Lower leg skin (tissue), 4 donors: ENCODE measurements around the gene DAPK2. TPM values are rescaled to one million over a fixed set of nuclear protein-coding genes. Genes with fewer than 3 reads are reported as not detected.

Experiments
- DNase-seq, 2 donors: peaks; one replicate each; pipeline ENCODE4 v3.0.0-alpha.2; 2019; ENCODE audit warnings: low spot score in 2 of 2
- H3K4me3 ChIP-seq: fragments of 200-600 bp; sonication (generic); 2 replicates; pipeline ENCODE4 v1.5.1; 2017; ENCODE audit warnings: mild to moderate bottlenecking, low read depth; ENCODE audit not compliant: poor library complexity, severe bottlenecking
- POLR2A ChIP-seq, 2 donors: fragments of 450-650 bp; IDR thresholded peaks; one replicate each; pipeline ENCODE4 v1.6.1; 2016 to 2017; ENCODE audit warnings: antibody characterized with exemption in 2 of 2, mild to moderate bottlenecking in 1 of 2, moderate library complexity in 1 of 2
- WGBS, 2 donors: methylation state at CpG; one replicate each; pipeline ENCODE4 v1.1.5; 2018; 5-methylcytosine and 5-hydroxymethylcytosine counted together
- intact Hi-C: fragments of 100-400 bp; cut with DNase I; formaldehyde crosslinking; loops from one replicate; pipeline ENCODE4 v1.15.0; 2023; ENCODE audit warnings: low total_unique reads
- total RNA-seq, 4 donors: library from RNA; depleted of rRNA; stranded (reverse); fragments of >200 nt; gene quantifications; one replicate each; pipeline ENCODE4 v1.1.0, GENCODE V29; 2016
- TF ChIP-seq, protein P1 (sequence below), 3 donors: fragments of 450-650 bp; IDR thresholded peaks; one replicate each; pipeline ENCODE4 v1.5.1; 2016; ENCODE audit warnings: antibody characterized with exemption in 3 of 3, mild to moderate bottlenecking in 3 of 3, moderate library complexity in 2 of 3

DAPK2 gene
- total RNA-seq, 4 donors from 2014 or later, result 10.9 to 27.5 (median 13.3) TPM

DNA sequence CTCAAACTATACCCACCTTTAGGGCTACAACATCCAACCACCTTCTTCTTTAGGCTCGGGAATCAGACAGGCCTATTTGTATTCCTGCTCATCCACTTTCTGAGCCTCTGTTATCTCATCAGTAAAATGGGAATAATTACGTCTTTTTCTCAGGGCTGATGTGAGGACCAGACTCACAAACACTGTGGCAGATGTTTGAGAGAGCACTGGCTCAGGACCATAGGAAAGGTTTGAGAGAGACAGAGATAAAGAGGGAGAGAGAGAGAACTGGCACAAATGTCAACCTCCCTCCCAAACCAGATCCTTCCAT is 4.8 kb upstream of the DAPK2 start:
- WGBS, 2 donors, result 89 to 100% methylated on average over 2 of the region's 2 CpGs
- H3K4me3 ChIP-seq, result no peak overlapping the region
- TF ChIP-seq, protein P1, sequence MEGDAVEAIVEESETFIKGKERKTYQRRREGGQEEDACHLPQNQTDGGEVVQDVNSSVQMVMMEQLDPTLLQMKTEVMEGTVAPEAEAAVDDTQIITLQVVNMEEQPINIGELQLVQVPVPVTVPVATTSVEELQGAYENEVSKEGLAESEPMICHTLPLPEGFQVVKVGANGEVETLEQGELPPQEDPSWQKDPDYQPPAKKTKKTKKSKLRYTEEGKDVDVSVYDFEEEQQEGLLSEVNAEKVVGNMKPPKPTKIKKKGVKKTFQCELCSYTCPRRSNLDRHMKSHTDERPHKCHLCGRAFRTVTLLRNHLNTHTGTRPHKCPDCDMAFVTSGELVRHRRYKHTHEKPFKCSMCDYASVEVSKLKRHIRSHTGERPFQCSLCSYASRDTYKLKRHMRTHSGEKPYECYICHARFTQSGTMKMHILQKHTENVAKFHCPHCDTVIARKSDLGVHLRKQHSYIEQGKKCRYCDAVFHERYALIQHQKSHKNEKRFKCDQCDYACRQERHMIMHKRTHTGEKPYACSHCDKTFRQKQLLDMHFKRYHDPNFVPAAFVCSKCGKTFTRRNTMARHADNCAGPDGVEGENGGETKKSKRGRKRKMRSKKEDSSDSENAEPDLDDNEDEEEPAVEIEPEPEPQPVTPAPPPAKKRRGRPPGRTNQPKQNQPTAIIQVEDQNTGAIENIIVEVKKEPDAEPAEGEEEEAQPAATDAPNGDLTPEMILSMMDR (IDR thresholded peaks at IDR 0.05), result no peak
- TF ChIP-seq POLR2A (IDR thresholded peaks at IDR 0.05), result no peak
- DNase-seq, result no peak
- intact Hi-C loops, result no loop called here

DNA sequence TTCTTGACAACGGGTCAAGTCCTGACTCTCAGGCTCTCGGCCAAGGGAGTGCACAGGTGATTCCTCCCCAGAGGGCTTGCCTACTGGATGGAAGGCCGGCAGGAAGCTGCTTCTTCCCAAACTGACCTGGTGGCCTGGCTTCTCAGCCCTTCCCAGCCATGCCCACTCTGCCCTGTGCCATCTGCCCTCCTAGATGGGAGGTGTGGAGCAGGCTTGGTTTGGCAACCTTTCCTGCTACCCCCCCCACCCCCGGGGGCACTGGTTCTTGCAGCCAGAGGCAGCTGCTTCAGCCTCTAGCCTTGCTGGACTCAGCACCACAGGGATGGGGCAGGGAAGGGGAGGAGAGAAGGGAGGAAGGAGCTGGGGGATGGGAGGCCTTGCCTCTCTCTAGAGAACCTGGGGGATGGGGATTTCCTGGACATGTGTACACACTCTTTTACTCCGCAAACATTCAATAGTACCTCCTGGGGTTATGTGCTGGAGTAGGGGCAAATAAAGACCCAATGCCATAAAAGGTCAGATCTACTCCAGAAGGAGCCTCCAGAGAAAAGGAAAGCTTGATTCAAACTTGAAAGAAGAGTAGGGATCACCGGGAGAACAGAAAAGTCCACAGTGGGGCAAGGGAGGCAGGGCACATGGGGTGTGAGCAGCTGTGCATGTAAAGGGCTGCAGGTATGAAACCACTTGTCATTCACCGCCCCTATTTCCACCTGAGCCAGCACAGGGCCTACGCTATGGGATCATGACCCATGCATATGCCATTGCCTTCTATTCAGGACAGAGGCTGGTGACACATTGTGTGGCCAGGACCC is 4.2 kb upstream of the DAPK2 start:
- DNase-seq, result peak in 1 of 2 donors; percentile 77
- no peak for TF ChIP-seq POLR2A (IDR thresholded peaks at IDR 0.05)
- TF ChIP-seq, protein P1 (IDR thresholded peaks at IDR 0.05), result no peak
- WGBS, 2 donors, result 69 to 76% methylated on average over 8 of the region's 8 CpGs
- H3K4me3 ChIP-seq, result no peak overlapping the region
- intact Hi-C loops, result no loop called here

DNA sequence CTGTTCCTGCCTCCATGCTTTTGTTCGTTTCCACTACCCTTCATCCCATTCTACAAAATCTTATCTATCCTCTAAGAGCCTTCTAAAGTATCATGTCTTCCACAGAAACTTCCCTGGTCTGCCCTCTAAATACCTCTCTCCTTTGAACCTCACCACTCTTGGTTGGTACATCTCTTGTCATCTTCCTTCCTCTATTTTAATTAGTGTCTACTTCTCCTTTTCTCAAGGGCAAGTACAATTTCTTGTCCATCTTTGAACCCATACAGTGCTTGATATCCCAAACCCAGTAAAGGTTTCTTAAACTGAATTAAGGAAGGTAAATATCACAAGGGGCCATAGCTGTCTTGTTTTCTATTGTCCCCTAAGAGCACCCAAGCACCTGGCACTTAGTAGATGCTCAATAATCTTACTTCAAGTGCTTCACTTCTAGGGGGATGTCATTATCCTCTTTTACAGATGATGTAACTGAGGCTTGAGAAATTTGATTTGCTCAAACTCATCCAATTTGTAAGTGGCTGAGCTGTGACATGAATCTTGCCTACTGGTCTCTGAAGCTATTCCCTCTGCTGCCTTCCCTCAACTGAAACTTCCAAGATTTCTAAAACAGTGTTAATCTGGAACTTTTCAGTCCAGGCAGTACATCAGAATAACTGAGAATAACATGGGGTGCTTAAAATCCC is 2.6 kb upstream of the DAPK2 start:
- intact Hi-C loops, result loop anchor here (10.0 kb wide), 1 partner anchor 104 kb away; no protein-coding TSS in a partner anchor
- H3K4me3 ChIP-seq, result no peak overlapping the region
- WGBS, 2 donors, result 83 to 86% methylated on average over 1 of the region's 1 CpG
- TF ChIP-seq, protein P1 (IDR thresholded peaks at IDR 0.05), result no peak
- no peak for TF ChIP-seq POLR2A (IDR thresholded peaks at IDR 0.05)
- DNase-seq, result no peak

DNA sequence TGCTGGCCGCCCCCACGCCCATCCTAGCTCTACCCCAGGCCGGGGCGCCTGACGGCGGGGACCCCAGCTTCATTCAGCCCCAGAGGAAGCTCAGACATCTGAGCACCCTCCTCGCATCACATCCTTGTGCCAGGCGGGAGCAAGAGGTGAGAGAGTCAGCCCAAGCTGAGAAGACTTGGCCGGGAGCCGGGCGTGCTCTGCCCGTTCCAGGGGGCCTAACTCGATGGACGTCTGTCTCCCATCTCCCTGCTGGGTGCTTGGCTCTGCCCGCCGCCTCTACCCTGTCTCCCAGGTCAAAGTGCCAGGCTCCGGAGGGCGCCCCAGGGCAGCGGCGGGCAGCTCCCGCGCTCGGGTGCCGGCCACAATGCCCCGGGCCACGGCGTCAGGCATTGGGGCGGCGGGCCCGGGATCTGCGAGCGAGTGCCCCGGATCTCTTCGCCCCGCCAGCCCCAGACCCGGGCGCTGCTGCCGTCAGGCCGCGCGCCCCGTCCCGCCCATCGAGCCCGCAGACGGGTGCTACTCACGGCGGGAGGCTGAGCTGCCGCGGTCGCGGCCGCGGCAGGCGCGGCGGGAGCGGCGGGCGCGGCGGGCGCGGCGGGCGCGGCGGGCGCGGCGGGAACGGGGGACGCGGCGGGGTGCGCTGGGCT is 388 bp downstream of the DAPK2 start:
- H3K4me3 ChIP-seq, result peak overlapping the region; percentile 52
- TF ChIP-seq, protein P1 (IDR thresholded peaks at IDR 0.05), result no peak
- TF ChIP-seq POLR2A (IDR thresholded peaks at IDR 0.05), result no peak
- DNase-seq, result no peak
- 16 to 28% methylated on average over 17 to 31 of the region's 76 CpGs for WGBS, 2 donors
- intact Hi-C loops, result loop anchor here (10.0 kb wide), 1 partner anchor 101 kb away; no protein-coding TSS in a partner anchor

DNA sequence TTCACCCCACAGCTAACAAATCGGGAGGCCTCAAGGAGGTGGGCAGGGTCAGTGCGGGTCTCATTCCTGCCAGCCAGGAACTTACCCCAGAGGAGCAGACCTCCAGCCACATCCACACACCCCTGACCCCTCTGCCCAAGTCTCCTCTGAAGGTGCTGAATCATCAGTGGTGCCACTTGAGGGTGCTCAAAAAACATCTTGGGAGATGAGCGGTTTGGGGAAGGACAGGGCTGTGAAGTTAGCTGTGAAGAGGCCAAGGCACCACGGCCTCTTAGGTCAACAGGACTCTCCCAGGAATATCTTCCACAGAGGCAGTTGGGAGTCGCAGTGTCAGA is 1.2 kb downstream of the DAPK2 start:
- no peak for DNase-seq
- no peak overlapping the region for H3K4me3 ChIP-seq
- no peak for TF ChIP-seq POLR2A (IDR thresholded peaks at IDR 0.05)
- TF ChIP-seq, protein P1 (IDR thresholded peaks at IDR 0.05), result no peak
- intact Hi-C loops, result loop anchor here (10.0 kb wide), 1 partner anchor 100 kb away; no protein-coding TSS in a partner anchor
- 66 to 83% methylated on average over 4 to 5 of the region's 5 CpGs for WGBS, 2 donors
